Measurements from ENCODE around the gene DNAAF2.

GRCh38 chr14:49640540-49641417 is 5.7 kb upstream of the DNAAF2 start:
- TF ChIP-seq POLR2AphosphoS5 (IDR thresholded peaks at IDR 0.05) (no peak), CTCF (IDR thresholded peaks at IDR 0.05) (no peak), POLR2A (IDR thresholded peaks at IDR 0.05) (no peak), EP300 (IDR thresholded peaks at IDR 0.05; ENCODE audit: low read depth) (no peak)

All from transverse colon (tissue), 4 donors.